GM19372 (cell line): ENCODE measurements around the gene ODF2.
"Not testable (repeated sequence)": the region's sequence is repeated elsewhere in the genome, so short reads cannot be mapped to it uniquely, and the experiment has no call there.

Experiments
- ATAC-seq: cut with Tn5 transposase; IDR thresholded peaks from one replicate; pipeline ENCODE4 v1.9.1; 2021; ENCODE audit warnings: mild to moderate bottlenecking, low read depth, moderate library complexity; ENCODE audit not compliant: unreplicated experiment

The ODF2 gene

GRCh38 chr9:128479262-128479661 lies 23.5 kb downstream of the ODF2 start:
- ATAC-seq, result no peak

GRCh38 chr9:128481561-128481960 lies 25.8 kb downstream of the ODF2 start:
- ATAC-seq, result no peak

GRCh38 chr9:128482186-128482585 lies 26.4 kb downstream of the ODF2 start:
- ATAC-seq, result no peak

GRCh38 chr9:128484686-128485413 lies 29.0 kb downstream of the ODF2 start:
- ATAC-seq, result no peak

- no peak for ATAC-seq
Measured at GRCh38 chr9:128485414-128485855, 29.6 kb downstream of the ODF2 start.

- no peak for ATAC-seq
Measured at GRCh38 chr9:128486201-128486600, 30.4 kb downstream of the ODF2 start.

- ATAC-seq, result no peak
Measured at GRCh38 chr9:128493424-128493823, 37.6 kb downstream of the ODF2 start.

- no peak for ATAC-seq
Measured at GRCh38 chr9:128494108-128494745, 38.4 kb downstream of the ODF2 start.

GRCh38 chr9:128494746-128495129 lies 38.9 kb downstream of the ODF2 start:
- no peak for ATAC-seq

GRCh38 chr9:128495296-128495695 lies 39.5 kb downstream of the ODF2 start:
- no peak for ATAC-seq

GRCh38 chr9:128495804-128496417 lies 40.1 kb downstream of the ODF2 start:
- no peak for ATAC-seq

- no peak for ATAC-seq
Measured at GRCh38 chr9:128497824-128498610, 42.2 kb downstream of the ODF2 start.

- no peak for ATAC-seq
Measured at GRCh38 chr9:128498911-128499310, 43.1 kb downstream of the ODF2 start.

GRCh38 chr9:128499920-128500319 lies 44.1 kb downstream of the ODF2 start:
- ATAC-seq, result no peak

GRCh38 chr9:128503415-128503825 lies 47.6 kb downstream of the ODF2 start:
- not testable (repeated sequence) for ATAC-seq

- ATAC-seq, result no peak
Measured at GRCh38 chr9:128503870-128504269, 48.1 kb downstream of the ODF2 start.

- ATAC-seq, result peak; percentile 94
Measured at GRCh38 chr9:128504485-128505413, 48.9 kb downstream of the ODF2 start, which contains the start of gene GLE1. GLE1 (plus strand) TSS chr9:128504719; CDS start chr9:128504806, 87 bp downstream.

GRCh38 chr9:128505414-128505765 lies 49.6 kb downstream of the ODF2 start:
- no peak for ATAC-seq

- not testable (repeated sequence) for ATAC-seq
Measured at GRCh38 chr9:128505906-128506305, 50.1 kb downstream of the ODF2 start.

- ATAC-seq, result no peak
Measured at GRCh38 chr9:128512820-128513219, 57.0 kb downstream of the ODF2 start.
